GM12878 (cell line): ENCODE measurements around the gene C10orf105. TPM values are rescaled to one million over a fixed set of nuclear protein-coding genes. Genes with fewer than 3 reads are reported as not detected.

Source experiments
- ATAC-seq: fragments of 200-7000 bp; cut with Tn5 transposase; 3 replicates; pipeline ENCODE4 v1.9.1; 2020; ENCODE audit warnings: mild to moderate bottlenecking, moderate library complexity
- BruUV-seq: library from RNA; stranded (reverse); fragments of 400-500 nt; replicated peaks from 2 replicates; lab custom pipeline; 2021; lab: Mats Ljungman, UMichigan
- CTCF ChIA-PET: fragments of 300-600 bp; sonication (Branson Sonifier 250); formaldehyde crosslinking; extraction: SDS; loops from one replicate; lab custom pipeline; 2021; ENCODE audit warnings: inconsistent platforms; lab: Yijun Ruan, JAX
- POLR2A ChIA-PET: fragments of 350-600 bp; formaldehyde crosslinking; extraction: SDS; loops from one replicate; lab custom pipeline; 2021; ENCODE audit warnings: inconsistent platforms; lab: Charles Lee
- RAD21 ChIA-PET: fragments of 300-600 bp; sonication (Branson Sonifier 250); formaldehyde crosslinking; loops from one replicate; lab custom pipeline; 2023; ENCODE audit warnings: antibody characterized with exemption; ENCODE audit not compliant: unreplicated experiment; lab: Charles Lee
- SMC1A ChIA-PET: fragments of 300-600 bp; sonication (Branson Sonifier 250); formaldehyde crosslinking; loops from one replicate; lab custom pipeline; 2023; ENCODE audit not compliant: unreplicated experiment, uncharacterized antibody; lab: Charles Lee
- DNase-seq: peaks from one replicate; pipeline ENCODE4 v3.0.0-alpha.2; 2011; ENCODE audit warnings: low read depth, low spot score
- FAIRE-seq: peaks from 3 replicates; lab custom pipeline; 2011; peaks lifted over from hg19 to GRCh38; lab: Jason Lieb, UNC
- H2AFZ ChIP-seq: 2 replicates; pipeline ENCODE4 v1.6.0; 2011; ENCODE audit warnings: low read depth, low read length, control low read depth; ENCODE audit not compliant: control insufficient read depth
- H3K27ac ChIP-seq: 2 replicates; pipeline ENCODE4 v1.5.1; 2011; ENCODE audit warnings: control low read depth; ENCODE audit not compliant: control insufficient read depth, insufficient read depth
- H3K27me3 ChIP-seq, 2 experiments: replicated peaks in 1 of 2; 2 replicates each; pipeline versions ENCODE4 v1.6.0 to v1.6.1; 2011; ENCODE audit warnings: low read length in 1 of 2; ENCODE audit not compliant: control insufficient read depth in 2 of 2, insufficient read depth in 2 of 2
- H3K36me3 ChIP-seq, 2 experiments: 2 replicates each; pipeline ENCODE4 v1.5.1; 2011; ENCODE audit warnings: low read length in 1 of 2; ENCODE audit not compliant: control insufficient read depth in 2 of 2, insufficient read depth in 2 of 2
- H3K4me1 ChIP-seq: 2 replicates; pipeline ENCODE4 v1.6.1; 2011; ENCODE audit warnings: mild to moderate bottlenecking, low read length, moderate library complexity, mixed read lengths; ENCODE audit not compliant: control insufficient read depth, insufficient read depth
- H3K4me2 ChIP-seq: 2 replicates; pipeline ENCODE4 v1.6.0; 2011; ENCODE audit warnings: control low read depth; ENCODE audit not compliant: control insufficient read depth, insufficient read depth
- H3K4me3 ChIP-seq: fragments of 200-600 bp; sonication (generic); 2 replicates; pipeline ENCODE4 v1.5.1; 2016
- H3K79me2 ChIP-seq: 2 replicates; pipeline ENCODE4 v1.6.0; 2011; ENCODE audit warnings: low read length; ENCODE audit not compliant: control insufficient read depth, insufficient read depth
- H3K9ac ChIP-seq: 2 replicates; pipeline ENCODE4 v1.8.0; 2011; ENCODE audit warnings: low read length, control low read depth, mixed read lengths; ENCODE audit not compliant: control insufficient read depth, insufficient read depth
- H3K9me3 ChIP-seq: replicated peaks from 3 replicates; pipeline ENCODE4 v1.5.1; 2011; ENCODE audit warnings: mild to moderate bottlenecking, low read length; ENCODE audit not compliant: control insufficient read depth, insufficient read depth
- H4K20me1 ChIP-seq: 2 replicates; pipeline ENCODE4 v1.6.0; 2011; ENCODE audit not compliant: control insufficient read depth, insufficient read depth
- ASH2L ChIP-seq: fragments of 300-600, 200-600 bp; sonication (generic); IDR thresholded peaks from 2 replicates; pipeline ENCODE4 v1.6.1; 2017; ENCODE audit warnings: low read depth, mild to moderate bottlenecking, borderline replicate concordance
- BCL11A ChIP-seq: IDR thresholded peaks from 2 replicates; pipeline ENCODE4 v1.6.1; 2011; ENCODE audit warnings: low read depth, low read length
- CREB1 ChIP-seq: IDR thresholded peaks from 2 replicates; pipeline ENCODE4 v1.6.1; 2012; ENCODE audit warnings: low read depth, mild to moderate bottlenecking, inconsistent platforms
- DPF2 ChIP-seq: fragments of 450-650 bp; IDR thresholded peaks from 2 replicates; pipeline ENCODE4 v1.6.1; 2017; ENCODE audit warnings: mild to moderate bottlenecking
- EP300 ChIP-seq, 2 experiments: fragments of 150-350 bp in 1 of 2; IDR thresholded peaks; 2 replicates each; pipeline ENCODE4 v1.6.1; 2011 to 2012; ENCODE audit warnings: low read depth in 2 of 2, low read length in 2 of 2, borderline replicate concordance in 1 of 2, improper control_type of control experiment in 1 of 2, inconsistent platforms in 1 of 2; ENCODE audit not compliant: control insufficient read depth in 1 of 2
- HDGF ChIP-seq: fragments of 450-650 bp; IDR thresholded peaks from 2 replicates; pipeline ENCODE4 v1.6.1; 2016; ENCODE audit warnings: antibody characterized with exemption
- JUND ChIP-seq: IDR thresholded peaks from 2 replicates; pipeline ENCODE4 v1.6.1; 2012; ENCODE audit warnings: low read depth, mild to moderate bottlenecking, low read length, improper control_type of control experiment, moderate library complexity
- MYC ChIP-seq: IDR thresholded peaks from 2 replicates; pipeline ENCODE4 v1.6.1; 2011; ENCODE audit warnings: mild to moderate bottlenecking, low read length, moderate library complexity, inconsistent platforms; ENCODE audit not compliant: insufficient read depth, insufficient replicate concordance, insufficient read length, severe bottlenecking
- RB1 ChIP-seq: fragments of 450-650 bp; formaldehyde crosslinking; IDR thresholded peaks from 2 replicates; pipeline ENCODE4 v1.6.1; 2017; ENCODE audit warnings: mild to moderate bottlenecking, borderline replicate concordance
- RFX5 ChIP-seq: IDR thresholded peaks from 2 replicates; pipeline ENCODE4 v1.6.1; 2011; ENCODE audit warnings: low read depth, low read length, improper control_type of control experiment
- SREBF2 ChIP-seq: IDR thresholded peaks from 2 replicates; pipeline ENCODE4 v1.6.1; 2012; ENCODE audit warnings: mild to moderate bottlenecking, low read length
- ZZZ3 ChIP-seq: IDR thresholded peaks from 2 replicates; pipeline ENCODE4 v1.6.1; 2011; ENCODE audit warnings: low read depth; ENCODE audit not compliant: control insufficient read depth, insufficient read length
- WGBS: methylation state at CpG from one replicate; pipeline ENCODE4 v1.1.6; 2016; ENCODE audit warnings: low lambda C conversion rate; ENCODE audit not compliant: insufficient replicate concordance, insufficient coverage; ENCODE audit errors: missing lambda C conversion rate; 5-methylcytosine and 5-hydroxymethylcytosine counted together
- in situ Hi-C: fragments of 300-500 bp; cut with MboI; formaldehyde crosslinking; loops from 9 replicates; pipeline ENCODE4 v1.14.3; 2018; ENCODE audit warnings: mixed read lengths
- intact Hi-C: fragments of 100-400 bp; cut with micrococcal nuclease; formaldehyde crosslinking; loops from one replicate; pipeline ENCODE4 v1.14.2; 2022; ENCODE audit not compliant: unreplicated experiment
- polyA plus RNA-seq, 11 experiments: library from polyadenylated mRNA; depleted of rRNA in 4 of 11; unstranded in 6 of 11; stranded (reverse) in 5 of 11; fragments of >200 nt; fragmentation: Nextera tagmentation in 4 of 11; fragmentation: Illumina TruSeq in 1 of 11; extraction: Ambion mirVana in 4 of 11; extraction: Trizol in 1 of 11; gene quantifications; 1 replicate in 1 of 11; 2 replicates in 10 of 11; pipeline versions ENCODE4 v1.2.1 to v1.2.3, GENCODE V29; 2011 to 2016; ENCODE audit warnings: inconsistent platforms in 2 of 11, missing spikeins in 2 of 11, low read depth in 1 of 11
- total RNA-seq, 4 experiments: library from RNA; depleted of rRNA in 3 of 4; stranded (reverse); fragments of >200 nt in 3 of 4; fragmentation: Illumina TruSeq in 1 of 4; extraction: Trizol in 1 of 4; gene quantifications; 2 replicates each; pipeline versions ENCODE4 v1.2.1 to v1.2.3, GENCODE V29; 2013 to 2021
- TF ChIP-seq, protein P1 (sequence below): fragments of 450-650 bp; IDR thresholded peaks from 2 replicates; pipeline ENCODE4 v1.6.1; 2016; ENCODE audit warnings: mild to moderate bottlenecking
- TF ChIP-seq, protein P2 (sequence below): IDR thresholded peaks from 2 replicates; pipeline ENCODE4 v1.6.1; 2012; ENCODE audit warnings: improper control_type of control experiment, low read depth, low read length; ENCODE audit not compliant: insufficient replicate concordance
- TF ChIP-seq, protein P3 (sequence below): IDR thresholded peaks from 2 replicates; pipeline ENCODE4 v1.6.1; 2012; ENCODE audit warnings: low read length, inconsistent platforms

C10orf105 gene
- total and polyA plus RNA-seq, 10 of the 15 experiments (the other 5 are each of a cell fraction or from before 2014, with no cell fraction given), result 0.04 to 0.06 (median 0.05) TPM; not detected in 7

DNA sequence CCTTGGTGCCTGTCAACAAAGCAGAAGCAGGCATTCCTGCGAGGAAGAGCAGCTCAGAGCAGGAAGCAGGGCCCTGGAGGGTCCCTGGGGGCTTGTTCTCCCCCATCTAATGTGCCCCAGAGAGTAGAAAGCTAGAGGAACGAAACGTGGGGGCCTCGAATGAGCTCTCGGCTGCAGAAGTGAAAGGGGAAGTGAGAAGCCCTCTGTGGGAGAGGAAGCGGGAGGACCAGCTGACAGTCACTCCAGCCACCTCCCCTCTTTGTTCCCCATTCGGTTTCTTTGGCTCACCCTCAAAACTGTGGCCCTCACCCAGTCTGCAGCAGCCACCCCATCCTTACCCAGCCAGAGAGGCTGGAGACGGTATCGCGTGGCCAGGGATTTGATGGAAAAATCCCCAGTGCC lies 25.0 kb downstream of the C10orf105 start:
- peak overlapping the region; percentile 33; the same call in 1 of the 2 replicates for H3K4me3 ChIP-seq
- WGBS, result 0% methylated on average over 10 of the region's 10 CpGs
- TF ChIP-seq ASH2L (no peak), JUND (no peak), RFX5 (no peak), SREBF2 (no peak), DPF2 (peak; percentile 99), MYC (no peak), CREB1 (0 out of 2 replicates have a peak, but pooled peaks have one; percentile 55), ZZZ3 (no peak), EP300 (IDR thresholded peaks at IDR 0.05; ENCODE audit: borderline replicate concordance in 1 of 2, control insufficient read depth in 1 of 2, low read depth in 2 of 2, low read length in 2 of 2) (peak; percentile 59 to 95; a peak in 3 of 4 replicates), BCL11A (peak; percentile 95), HDGF (no peak), RB1 (peak; percentile 71; the same call in 1 of the 2 replicates)
- TF ChIP-seq, protein P1, sequence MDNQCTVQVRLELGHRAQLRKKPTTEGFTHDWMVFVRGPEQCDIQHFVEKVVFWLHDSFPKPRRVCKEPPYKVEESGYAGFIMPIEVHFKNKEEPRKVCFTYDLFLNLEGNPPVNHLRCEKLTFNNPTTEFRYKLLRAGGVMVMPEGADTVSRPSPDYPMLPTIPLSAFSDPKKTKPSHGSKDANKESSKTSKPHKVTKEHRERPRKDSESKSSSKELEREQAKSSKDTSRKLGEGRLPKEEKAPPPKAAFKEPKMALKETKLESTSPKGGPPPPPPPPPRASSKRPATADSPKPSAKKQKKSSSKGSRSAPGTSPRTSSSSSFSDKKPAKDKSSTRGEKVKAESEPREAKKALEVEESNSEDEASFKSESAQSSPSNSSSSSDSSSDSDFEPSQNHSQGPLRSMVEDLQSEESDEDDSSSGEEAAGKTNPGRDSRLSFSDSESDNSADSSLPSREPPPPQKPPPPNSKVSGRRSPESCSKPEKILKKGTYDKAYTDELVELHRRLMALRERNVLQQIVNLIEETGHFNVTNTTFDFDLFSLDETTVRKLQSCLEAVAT, result no peak
- TF ChIP-seq, protein P2, sequence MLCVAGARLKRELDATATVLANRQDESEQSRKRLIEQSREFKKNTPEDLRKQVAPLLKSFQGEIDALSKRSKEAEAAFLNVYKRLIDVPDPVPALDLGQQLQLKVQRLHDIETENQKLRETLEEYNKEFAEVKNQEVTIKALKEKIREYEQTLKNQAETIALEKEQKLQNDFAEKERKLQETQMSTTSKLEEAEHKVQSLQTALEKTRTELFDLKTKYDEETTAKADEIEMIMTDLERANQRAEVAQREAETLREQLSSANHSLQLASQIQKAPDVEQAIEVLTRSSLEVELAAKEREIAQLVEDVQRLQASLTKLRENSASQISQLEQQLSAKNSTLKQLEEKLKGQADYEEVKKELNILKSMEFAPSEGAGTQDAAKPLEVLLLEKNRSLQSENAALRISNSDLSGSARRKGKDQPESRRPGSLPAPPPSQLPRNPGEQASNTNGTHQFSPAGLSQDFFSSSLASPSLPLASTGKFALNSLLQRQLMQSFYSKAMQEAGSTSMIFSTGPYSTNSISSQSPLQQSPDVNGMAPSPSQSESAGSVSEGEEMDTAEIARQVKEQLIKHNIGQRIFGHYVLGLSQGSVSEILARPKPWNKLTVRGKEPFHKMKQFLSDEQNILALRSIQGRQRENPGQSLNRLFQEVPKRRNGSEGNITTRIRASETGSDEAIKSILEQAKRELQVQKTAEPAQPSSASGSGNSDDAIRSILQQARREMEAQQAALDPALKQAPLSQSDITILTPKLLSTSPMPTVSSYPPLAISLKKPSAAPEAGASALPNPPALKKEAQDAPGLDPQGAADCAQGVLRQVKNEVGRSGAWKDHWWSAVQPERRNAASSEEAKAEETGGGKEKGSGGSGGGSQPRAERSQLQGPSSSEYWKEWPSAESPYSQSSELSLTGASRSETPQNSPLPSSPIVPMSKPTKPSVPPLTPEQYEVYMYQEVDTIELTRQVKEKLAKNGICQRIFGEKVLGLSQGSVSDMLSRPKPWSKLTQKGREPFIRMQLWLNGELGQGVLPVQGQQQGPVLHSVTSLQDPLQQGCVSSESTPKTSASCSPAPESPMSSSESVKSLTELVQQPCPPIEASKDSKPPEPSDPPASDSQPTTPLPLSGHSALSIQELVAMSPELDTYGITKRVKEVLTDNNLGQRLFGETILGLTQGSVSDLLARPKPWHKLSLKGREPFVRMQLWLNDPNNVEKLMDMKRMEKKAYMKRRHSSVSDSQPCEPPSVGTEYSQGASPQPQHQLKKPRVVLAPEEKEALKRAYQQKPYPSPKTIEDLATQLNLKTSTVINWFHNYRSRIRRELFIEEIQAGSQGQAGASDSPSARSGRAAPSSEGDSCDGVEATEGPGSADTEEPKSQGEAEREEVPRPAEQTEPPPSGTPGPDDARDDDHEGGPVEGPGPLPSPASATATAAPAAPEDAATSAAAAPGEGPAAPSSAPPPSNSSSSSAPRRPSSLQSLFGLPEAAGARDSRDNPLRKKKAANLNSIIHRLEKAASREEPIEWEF, result no peak
- TF ChIP-seq, protein P3, sequence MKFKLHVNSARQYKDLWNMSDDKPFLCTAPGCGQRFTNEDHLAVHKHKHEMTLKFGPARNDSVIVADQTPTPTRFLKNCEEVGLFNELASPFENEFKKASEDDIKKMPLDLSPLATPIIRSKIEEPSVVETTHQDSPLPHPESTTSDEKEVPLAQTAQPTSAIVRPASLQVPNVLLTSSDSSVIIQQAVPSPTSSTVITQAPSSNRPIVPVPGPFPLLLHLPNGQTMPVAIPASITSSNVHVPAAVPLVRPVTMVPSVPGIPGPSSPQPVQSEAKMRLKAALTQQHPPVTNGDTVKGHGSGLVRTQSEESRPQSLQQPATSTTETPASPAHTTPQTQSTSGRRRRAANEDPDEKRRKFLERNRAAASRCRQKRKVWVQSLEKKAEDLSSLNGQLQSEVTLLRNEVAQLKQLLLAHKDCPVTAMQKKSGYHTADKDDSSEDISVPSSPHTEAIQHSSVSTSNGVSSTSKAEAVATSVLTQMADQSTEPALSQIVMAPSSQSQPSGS, result peak; percentile 82; the same call in 1 of the 2 replicates

More for the DNA sequence above, 25.0 kb downstream of the C10orf105 start:
- Histone ChIP-seq H3K4me1 (peaks cover 64% of the 10 kb centered on the region), H3K27me3 (no peaks in the 10 kb centered on the region), H4K20me1 (no peaks in the 10 kb centered on the region), H3K9ac (peak overlapping the region; percentile 32; the same call in 1 of the 2 replicates), H3K9me3 (no peaks in the 10 kb centered on the region; the same call in 2 of the 3 replicates), H3K4me2 (peak overlapping the region; percentile 89), H2AFZ (peak overlapping the region; percentile 61), H3K79me2 (no peaks in the 10 kb centered on the region), H3K36me3 (no peaks in the 10 kb centered on the region), H3K27ac (peak overlapping the region; percentile 82)
- BruUV-seq, result no TSS peak
- RAD21 ChIA-PET, result interaction anchor here (0.6 to 7.2 kb wide), 14 partner anchors 10 to 1827 kb away, joined by 3 to 53 read pairs (median 6); partner anchors contain the start of genes PSAP and SLC29A3
- SMC1A ChIA-PET, result interaction anchor here (0.7 to 5.9 kb wide), 16 partner anchors 10 to 713 kb away, joined by 3 to 31 read pairs (median 4); partner anchors contain the start of gene VSIR
- ATAC-seq (peak; percentile 89), DNase-seq (peak; percentile 78), FAIRE-seq (peak; percentile 87)
- CTCF ChIA-PET, result interaction anchor here (0.6 to 8.9 kb wide), 16 partner anchors 9 to 378 kb away, joined by 3 to 116 read pairs (median 18); partner anchors contain the start of genes SLC29A3 and VSIR
- intact Hi-C loops (loop anchor here (1.0 to 10.0 kb wide), 4 partner anchors 34 to 207 kb away; no protein-coding TSS in a partner anchor), in situ Hi-C loops (no loop called here)
- POLR2A ChIA-PET, result interaction anchor here (1.3 to 2.1 kb wide), 5 partner anchors 11 to 198 kb away, joined by 3 to 5 read pairs (median 4); no protein-coding TSS in a partner anchor
